Left renal cortex interstitium (tissue), 4 donors: ENCODE data around the gene FRA10AC1. TPM values are rescaled to one million over a fixed set of nuclear protein-coding genes. Genes with fewer than 3 reads are reported as not detected.
A peak's percentile ranks its signal among the peaks of the same experiment; 100 is the strongest.
"Not testable (repeated sequence)": the region's sequence is repeated elsewhere in the genome, so short reads cannot be mapped to it uniquely, and the experiment has no call there.

Experiments used
- DNase-seq, 4 donors: peaks; one replicate each; pipeline ENCODE4 v3.0.0-alpha.2; 2013; ENCODE audit warnings: low read depth in 4 of 4, low spot score in 2 of 4, missing footprints in 1 of 4
- polyA plus RNA-seq, 4 donors: library from polyadenylated mRNA; unstranded; fragments of 120-200 nt; gene quantifications; one replicate each; pipeline ENCODE4 v1.2.1, GENCODE V29; 2013; ENCODE audit not compliant: insufficient read length in 4 of 4

The FRA10AC1 gene
- polyA plus RNA-seq, 4 donors = 23.7 to 54.0 (median 33.5) TPM

DNA sequence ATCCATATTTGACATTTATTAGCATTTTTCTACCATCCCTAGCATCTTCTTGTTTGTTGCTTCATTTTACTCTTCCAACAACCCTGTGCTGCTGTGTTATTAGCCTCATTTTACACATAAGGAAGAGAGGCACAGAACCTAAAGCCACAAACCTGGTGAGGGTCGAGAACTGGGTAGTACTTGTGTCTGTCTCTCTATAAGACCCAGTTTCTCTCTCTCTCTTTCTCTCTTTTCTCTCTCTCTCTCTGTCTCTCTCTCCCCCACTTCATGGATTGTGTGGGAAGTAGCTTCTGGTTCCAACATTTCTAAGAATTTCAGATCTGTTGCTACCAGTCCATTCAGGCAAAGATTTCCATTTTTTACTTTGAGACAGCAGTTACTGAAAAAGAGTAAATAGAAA lies 1.4 kb upstream of the FRA10AC1 start:
- no peak for DNase-seq

DNA sequence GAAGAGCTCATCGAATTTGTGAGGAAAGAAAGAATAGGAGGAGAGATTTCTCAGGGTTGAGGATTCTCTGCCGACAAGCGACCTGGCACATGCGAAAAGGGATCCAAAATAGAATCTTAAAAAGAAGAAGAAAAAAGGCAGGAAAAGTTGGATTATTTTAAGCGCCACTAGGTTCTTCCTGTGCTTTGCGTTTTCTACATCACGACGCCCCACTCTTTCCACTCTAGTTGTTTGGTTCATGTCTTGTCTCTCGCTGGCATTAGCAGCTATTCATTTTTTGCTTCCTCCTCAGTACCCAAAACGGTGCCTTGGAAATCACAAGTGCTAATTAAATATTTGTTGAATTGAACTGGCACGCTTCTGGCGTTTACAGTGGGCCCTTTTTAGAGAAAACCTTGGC lies 674 bp upstream of the FRA10AC1 start:
- no peak for DNase-seq

DNA sequence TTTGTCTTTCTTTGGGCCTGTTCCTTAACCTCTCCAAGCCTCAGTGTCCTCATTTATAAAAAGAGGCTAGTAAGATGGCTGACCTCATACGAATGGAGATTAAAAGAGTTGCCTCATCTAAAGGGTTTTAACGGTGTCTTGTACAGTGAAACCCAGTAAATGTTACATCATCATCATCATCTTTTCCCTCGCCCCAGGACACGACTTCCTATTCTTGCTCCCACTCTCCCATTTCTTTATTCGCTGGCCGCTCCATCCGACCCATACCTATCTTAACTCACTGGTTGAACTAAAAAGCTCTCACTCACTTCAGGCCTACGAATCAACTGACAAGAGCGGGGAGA lies 554 bp downstream of the FRA10AC1 start:
- peak in 1 of 4 donors; percentile 21 for DNase-seq

DNA sequence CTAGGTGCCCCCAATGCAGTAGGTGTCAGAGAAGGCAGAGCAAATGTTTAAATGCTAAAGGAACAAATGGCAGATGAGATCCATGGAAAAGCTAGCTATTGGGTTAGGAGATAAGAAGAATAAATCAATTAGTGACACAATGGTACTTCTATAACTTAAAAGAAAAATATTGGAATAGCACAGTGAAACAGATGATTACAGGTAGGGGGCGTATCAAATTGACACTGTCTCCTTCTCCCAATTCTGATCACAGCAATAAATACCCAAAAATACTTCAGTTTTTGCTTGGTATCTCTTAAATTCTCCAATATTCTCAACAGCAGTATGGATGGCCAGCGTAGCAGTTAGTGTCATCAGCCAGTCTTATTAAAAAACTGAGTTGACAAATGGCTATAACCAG lies 5.2 kb downstream of the FRA10AC1 start:
- no peak for DNase-seq

DNA sequence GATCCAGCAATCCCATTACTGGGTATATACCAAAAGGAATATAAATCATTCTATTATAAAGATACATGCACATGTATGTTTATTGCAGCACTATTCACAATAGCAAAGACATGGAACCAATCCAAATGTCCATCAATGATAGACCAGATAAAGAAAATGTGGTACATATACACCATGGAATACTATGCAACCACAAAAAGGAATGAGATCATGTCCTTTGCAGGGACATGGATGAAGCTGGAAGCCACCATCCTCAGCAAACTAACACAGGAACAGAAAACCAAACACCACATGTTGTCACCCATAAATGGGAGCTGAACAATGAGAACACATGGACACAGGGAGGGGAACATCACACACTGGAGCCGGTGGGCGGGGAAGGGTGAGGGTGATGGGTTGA lies 5.8 kb downstream of the FRA10AC1 start:
- not testable (repeated sequence) for DNase-seq

DNA sequence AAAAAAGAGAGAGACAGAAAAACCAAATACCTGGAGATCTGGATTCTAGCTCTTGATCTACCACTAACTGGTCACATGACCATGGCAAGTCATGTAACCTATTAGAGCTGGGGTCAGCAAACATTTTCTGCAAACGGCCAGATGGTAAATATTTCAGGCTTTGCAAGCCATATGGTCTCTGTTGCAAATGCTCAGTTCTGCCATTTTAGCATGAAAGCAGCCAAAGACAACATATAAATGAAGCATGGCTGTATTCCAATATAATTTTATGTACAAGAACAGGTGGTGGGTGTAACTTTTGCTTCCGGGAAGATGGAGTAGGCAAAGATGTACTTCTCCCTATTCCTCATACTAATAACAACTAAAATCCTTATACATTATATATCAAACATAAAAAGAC lies 6.7 kb downstream of the FRA10AC1 start:
- no peak for DNase-seq

DNA sequence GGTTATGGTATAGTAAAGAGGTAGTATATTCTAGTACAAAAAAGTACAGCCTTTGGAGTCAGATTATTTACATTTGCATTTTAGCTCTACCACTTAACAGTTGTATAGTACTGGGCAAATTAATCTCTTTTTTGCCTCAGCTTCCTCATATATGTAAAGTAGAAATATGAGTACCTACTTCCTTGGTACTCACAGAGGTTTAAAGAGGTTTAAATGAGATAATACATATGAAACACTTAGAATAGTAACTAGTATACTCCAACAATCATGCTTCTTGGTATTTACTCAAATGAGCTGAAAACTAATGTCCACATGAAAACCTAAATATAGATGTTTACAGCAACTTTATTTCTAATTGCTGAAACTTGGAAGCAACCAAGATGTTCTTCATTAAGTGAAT lies 14.7 kb downstream of the FRA10AC1 start:
- no peak for DNase-seq

DNA sequence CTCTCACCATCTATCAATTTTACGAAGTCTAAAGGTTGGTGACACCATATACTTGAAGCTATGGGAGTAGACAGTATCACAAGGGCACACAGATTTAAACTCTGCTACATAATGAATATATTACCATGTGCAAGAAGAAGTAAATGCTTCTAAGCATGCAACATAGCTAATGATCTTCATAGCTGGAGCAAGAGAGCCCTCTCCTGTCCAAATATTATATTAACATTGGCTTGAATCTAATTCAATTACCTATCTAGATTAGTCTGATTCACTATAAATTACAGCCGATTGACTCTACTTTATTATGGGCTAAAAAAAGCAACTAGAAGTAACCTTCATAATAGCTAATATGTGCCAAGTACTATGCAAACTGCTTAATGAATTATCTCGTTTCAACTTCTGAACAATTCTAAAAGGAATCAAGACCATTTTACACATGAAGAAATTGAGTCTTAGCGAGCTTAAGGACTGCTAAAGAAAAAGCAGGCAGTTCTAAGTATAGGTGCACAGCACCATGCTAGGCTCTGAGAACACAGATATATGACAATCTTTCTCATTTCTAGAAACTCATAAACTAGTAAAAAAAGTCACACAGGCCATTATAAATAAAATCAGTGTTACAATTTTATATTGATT lies 21.9 kb downstream of the FRA10AC1 start:
- peak in 1 of 4 donors; percentile 47 for DNase-seq

DNA sequence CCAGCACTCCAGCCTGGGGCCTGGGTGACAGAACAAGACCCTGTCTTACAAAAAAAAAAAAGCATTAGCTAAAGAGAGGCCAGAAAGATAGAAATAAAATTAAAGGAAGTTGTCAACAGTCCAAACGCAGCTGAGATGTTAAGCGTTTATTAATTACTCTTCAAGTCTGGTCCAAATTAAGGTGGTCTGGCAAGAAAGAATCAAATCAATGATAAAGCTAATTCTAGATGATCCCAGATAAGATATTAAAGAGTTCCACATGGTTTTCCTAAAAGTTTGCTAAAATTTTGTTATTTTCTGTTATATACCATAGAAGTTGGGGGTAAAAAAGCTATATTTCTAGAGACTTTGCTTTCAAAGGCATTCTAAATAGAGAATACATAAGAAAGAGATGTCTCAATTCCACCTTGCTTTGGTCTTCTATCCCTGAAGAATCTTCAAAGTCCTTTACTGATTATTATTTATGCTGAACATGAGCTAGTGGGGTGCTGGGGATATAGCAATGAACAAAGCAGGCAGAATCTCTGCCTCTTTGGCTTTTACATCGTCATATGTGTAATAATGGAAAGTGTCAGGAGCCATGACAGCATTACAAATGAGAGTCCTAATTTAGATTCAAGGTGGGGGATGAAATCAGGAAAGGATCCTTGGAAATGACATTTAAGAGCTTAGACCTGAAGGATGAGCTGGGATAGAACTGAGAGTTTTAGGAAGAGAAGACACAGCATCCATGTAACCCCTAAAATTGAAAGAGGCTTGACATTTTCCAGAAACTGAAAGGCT lies 23.4 kb downstream of the FRA10AC1 start:
- DNase-seq = no peak

DNA sequence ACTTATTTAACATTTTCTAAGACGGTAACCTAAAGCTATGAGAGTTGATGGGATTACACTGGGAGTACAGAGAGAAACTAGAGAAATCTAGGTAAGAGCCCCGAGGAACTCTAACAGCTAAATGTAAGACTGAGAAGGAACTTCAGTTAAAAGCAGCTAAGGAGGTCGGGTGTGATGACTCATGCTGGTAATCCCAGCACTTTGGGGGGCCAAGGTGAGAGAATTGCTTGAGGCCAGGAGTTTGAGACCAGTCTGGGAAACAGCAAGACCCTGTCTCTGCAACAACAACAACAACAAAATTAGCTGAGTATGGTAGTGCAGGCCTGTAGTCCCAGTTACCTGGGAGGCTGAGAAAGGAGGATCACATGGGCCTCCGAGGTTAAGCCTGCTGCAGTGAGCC lies 24.0 kb downstream of the FRA10AC1 start:
- DNase-seq = no peak

DNA sequence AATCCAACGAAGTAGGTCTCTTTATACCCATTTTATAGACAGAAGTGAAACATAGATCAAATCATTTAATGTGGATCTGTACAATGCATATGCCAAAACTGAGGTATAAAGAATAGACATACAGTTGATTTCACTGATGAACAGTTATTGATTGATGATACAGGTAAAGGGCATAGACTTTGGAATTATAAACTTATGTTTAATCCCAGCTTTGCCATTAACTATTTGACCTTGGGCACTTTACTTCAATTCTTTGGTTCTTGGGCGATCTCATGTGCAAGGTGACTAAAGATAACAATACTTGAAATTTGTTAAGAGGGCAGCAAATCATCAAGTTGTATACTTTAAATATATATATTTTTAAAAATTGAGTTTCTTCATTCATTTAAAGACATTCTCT lies 28.6 kb downstream of the FRA10AC1 start:
- DNase-seq = no peak

DNA sequence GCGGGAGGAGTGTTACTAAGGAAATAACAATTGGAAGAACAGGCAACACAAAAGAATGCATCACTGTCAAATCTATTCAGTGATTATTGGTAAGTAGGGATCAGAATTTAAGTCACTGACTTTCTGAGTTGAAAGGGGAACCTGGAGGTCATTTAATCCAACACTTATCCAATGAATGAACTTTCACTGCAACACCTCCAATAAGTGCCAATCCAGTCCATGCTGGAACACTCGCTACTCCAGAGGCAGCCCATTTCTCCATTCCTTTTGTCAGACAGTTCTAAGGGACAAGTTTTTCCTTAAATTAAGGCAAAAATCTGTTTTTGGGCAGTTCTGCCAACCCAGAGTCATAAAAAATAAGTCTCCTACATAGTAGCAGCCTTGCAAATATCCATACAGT lies 29.5 kb downstream of the FRA10AC1 start:
- no peak for DNase-seq

DNA sequence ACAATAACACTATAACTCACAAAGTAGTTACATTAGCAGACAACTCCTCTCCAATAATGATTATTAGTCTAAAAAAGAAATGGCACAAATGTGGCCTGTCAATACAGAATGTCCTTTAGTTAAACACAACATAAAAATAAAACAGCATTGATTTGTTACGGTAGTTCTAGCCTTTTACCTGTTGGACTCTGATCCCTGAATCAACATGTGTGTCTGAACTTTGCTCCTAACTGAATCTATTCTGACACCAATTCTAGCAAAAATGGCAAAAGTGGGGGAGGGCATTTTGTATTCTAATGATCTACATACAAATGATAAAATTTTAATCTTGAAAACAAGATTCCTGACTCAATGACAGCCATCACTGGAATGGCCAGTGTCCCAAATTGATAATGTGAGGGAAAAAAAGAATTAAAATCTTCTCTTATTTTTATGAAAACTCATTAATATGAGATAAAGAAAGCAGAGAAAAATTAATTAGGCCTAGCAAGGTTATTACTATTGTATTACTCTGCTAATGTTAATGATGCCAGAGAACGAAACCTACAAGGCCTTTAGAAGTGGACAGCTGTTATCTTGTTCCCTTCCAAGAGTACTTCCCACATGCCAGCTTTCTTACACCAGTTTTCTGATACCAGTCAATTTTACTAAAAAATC lies 30.2 kb downstream of the FRA10AC1 start:
- no peak for DNase-seq

DNA sequence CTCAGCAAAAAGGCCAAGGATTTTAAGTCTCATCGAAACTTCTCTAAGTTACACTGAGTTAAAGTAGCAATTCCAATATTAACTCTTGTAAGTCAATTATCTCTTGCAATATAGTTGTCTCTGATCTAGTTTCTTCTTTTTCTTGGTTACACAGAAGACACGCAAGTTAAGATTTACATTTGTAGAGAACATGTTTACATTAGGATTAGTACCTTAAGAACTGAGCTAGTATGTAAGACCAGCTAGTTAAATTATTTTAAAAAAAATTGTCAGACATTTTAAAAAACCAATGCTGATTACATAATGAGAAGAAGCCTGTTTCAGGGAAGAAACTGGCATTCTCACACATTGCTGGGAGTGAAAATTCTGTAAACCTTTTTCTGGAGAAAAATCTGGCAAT lies 31.4 kb downstream of the FRA10AC1 start:
- DNase-seq = no peak

DNA sequence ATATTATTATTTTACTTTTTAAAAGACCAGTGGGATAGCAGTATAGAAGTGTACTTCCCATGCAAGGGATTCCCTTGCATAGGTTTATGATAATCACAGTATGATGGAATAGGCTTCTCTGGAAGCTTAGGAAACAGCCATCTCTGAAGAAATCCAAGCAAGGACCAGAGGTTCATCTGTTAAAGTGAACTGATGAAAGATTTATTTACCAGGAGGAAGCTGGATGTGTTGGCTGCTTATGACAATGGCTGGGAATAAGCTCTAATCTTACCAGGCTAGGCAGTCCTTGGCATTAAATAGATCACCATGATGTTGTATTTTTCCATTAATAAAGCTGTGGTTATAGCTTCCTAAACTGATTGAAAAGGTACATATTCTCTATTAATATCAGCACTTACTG lies 32.0 kb downstream of the FRA10AC1 start:
- no peak for DNase-seq

DNA sequence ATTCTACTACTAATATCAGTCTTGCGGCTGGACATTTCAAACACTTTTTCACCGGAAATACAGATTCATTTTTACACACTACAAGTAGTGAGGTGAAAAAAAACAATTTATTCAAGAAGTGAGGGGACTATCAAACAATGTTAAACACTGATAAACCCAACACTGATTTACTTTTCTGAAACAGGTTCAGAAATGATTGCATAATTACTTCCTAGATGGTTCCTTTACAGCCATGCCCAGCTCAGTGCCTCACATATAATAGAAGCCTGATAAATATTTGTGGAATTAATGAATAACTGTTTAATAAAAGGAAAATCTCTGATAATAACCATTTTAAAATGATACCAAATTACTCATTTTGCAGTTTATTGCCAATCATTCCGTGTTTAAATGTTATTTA lies 34.6 kb downstream of the FRA10AC1 start:
- no peak for DNase-seq

DNA sequence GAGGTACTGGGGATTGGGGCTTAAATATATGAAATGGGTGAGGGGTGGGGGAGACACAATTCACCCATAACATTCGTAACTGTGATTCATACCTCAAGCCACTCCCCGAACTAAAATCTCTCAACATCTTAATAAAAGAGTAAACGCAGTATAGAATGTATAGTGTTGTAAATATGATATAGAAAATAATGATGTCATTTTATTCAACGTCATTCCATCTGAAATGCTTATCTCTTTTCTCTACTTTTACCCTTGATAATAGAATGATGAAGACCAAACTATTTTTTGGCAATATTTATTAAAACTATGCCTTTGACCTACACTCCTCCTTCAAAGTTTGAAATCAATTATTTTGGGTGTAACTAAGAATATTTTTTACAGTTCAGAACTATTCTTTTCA lies 36.4 kb downstream of the FRA10AC1 start:
- no peak for DNase-seq

DNA sequence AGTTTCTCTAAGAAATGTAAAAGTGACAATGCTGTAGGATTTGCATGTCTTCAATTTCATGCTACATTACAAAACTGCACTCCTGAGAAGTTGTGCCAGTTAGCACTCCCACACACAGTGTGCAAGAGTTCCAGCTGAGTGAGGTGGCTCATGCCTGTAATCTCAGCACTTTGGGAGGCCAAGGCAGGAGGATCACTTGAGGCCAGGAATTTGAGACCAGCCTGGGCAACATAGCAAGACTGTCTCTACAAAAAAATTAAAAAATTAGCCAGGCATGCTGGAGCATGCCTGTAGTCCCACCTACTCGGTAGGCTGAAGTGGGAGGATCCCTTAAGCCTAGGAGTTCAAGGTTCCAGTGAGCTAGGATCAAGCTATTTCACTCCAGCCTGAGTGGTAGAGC lies 44.6 kb downstream of the FRA10AC1 start:
- no peak for DNase-seq

DNA sequence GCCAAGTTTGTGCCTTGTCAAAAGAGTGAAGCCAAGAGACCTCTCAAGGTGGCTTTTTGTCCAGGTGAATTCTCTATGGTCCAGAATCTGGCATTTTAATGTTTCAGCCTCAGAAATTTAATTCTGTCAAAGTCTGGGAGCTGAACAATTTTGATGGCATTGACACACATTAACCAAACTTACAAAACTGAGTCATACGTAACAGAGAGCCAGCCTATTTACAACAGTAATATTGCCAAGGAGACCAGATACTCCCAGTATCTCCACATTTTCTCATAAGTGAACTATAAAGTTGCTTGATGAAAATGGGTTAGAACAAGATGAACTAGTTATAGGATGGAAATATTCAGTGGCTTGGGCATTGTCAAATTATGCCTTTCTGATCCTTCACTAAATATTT lies 46.2 kb downstream of the FRA10AC1 start:
- no peak for DNase-seq

DNA sequence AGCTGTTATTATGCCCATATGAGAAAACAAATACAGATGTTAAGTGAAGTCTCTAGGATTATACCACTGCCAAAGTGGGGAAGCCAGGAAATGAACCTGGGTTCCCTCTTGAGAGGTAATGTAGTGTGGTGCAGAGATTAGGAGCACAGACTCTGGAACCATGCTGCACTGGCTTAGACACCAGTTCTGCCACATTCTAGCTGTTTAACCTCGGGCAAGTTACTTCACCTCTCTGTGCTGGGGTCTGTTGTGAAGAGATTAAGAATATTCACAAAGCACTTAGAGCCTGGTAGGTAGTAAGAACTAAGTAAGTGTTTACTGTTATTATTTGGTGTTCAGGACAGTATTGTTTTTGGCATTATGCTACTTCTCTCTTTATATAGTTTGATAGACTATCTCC lies 48.2 kb downstream of the FRA10AC1 start:
- DNase-seq = no peak

DNA sequence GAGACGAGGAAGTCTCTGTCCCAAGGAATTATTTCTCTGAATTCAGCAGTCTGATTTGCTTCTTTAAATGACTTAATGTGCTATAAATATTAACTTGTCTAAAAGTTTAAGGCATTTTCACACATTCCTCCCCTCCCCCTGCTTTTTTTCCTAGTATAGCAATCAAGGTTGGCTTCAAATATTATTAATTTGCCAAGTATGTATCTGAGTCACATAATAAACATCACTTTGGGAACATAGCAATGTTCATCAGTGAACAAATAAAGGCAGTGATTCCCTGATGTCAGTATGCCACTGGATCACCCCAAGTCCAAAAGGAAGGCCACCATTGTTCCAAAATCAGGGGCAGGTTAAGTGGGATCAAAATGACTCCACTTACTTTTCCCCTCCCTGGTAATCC lies 49.5 kb downstream of the FRA10AC1 start:
- DNase-seq = no peak

DNA sequence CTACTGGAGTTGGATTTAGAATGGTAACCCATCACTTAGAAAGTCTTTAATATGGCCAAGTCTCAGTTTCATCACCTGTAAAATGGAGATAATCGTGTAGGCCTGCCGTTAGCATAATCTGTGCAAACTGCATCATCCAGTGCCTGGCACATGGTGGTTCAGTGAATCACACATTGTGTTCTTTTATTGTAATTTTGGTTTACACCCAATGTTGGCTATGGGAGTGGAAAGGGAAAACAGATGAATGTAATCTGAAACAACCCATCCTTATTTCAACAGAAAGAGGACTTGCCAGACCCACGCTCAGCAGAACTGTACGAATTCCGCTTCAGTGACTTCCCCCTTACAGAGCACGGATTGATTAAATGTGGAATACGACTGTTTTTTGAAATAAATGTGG lies 62.6 kb downstream of the FRA10AC1 start:
- DNase-seq = no peak
